ENCODE measurements around the gene LRRC2. TPM values are rescaled to one million over a fixed set of nuclear protein-coding genes. Genes with fewer than 3 reads are reported as not detected.
A peak's percentile ranks its signal among the peaks of the same experiment; 100 is the strongest.
"Not testable (repeated sequence)": the region's sequence is repeated elsewhere in the genome, so short reads cannot be mapped to it uniquely, and the experiment has no call there.

LRRC2 gene
- total RNA-seq, 2 donors from 2014 or later: under 0.01 to 0.42 TPM

- no peaks in the 10 kb centered on the region for H3K4me1 ChIP-seq (ENCODE audit: control insufficient read depth in 1 of 2, low read depth in 2 of 2)
- H3K36me3 ChIP-seq: no peaks in the 10 kb centered on the region
- ATAC-seq (ENCODE audit: insufficient number of reproducible peaks, low FRiP score, low read depth) (no peak), DNase-seq (ENCODE audit: low spot score) (no peak)
- no peaks in the 10 kb centered on the region for H3K27me3 ChIP-seq (replicated peaks; ENCODE audit: insufficient read depth)
- TF ChIP-seq CTCF (IDR thresholded peaks at IDR 0.05): no peak
- no peak overlapping the region for H3K4me3 ChIP-seq
- H3K27ac ChIP-seq: no peak overlapping the region
- H3K9me3 ChIP-seq: no peaks in the 10 kb centered on the region
Observed at GRCh38 chr3:46579756-46580286, 13.7 kb upstream of the LRRC2 start.

- no peak overlapping the region for H3K4me3 ChIP-seq
- ATAC-seq (ENCODE audit: insufficient number of reproducible peaks, low FRiP score, low read depth) (no peak), DNase-seq (ENCODE audit: low spot score) (no peak)
- TF ChIP-seq CTCF (IDR thresholded peaks at IDR 0.05): no peak
- H3K9me3 ChIP-seq: no peaks in the 10 kb centered on the region
- H3K4me1 ChIP-seq (ENCODE audit: control insufficient read depth in 1 of 2, low read depth in 2 of 2): no peaks in the 10 kb centered on the region
- H3K27ac ChIP-seq: no peak overlapping the region
- H3K36me3 ChIP-seq: no peaks in the 10 kb centered on the region
- no peaks in the 10 kb centered on the region for H3K27me3 ChIP-seq (replicated peaks; ENCODE audit: insufficient read depth)
Observed at GRCh38 chr3:46578973-46579755, 13.1 kb upstream of the LRRC2 start.

- not testable (repeated sequence) for H3K9me3 ChIP-seq; H3K27ac ChIP-seq; H3K4me1 ChIP-seq (ENCODE audit: control insufficient read depth in 1 of 2, low read depth in 2 of 2); ATAC-seq (ENCODE audit: insufficient number of reproducible peaks, low FRiP score, low read depth); H3K27me3 ChIP-seq (replicated peaks; ENCODE audit: insufficient read depth); H3K4me3 ChIP-seq; DNase-seq (ENCODE audit: low spot score); H3K36me3 ChIP-seq
Observed at GRCh38 chr3:46577580-46578249, 11.6 kb upstream of the LRRC2 start.

- DNase-seq (ENCODE audit: low spot score) (no peak), ATAC-seq (ENCODE audit: insufficient number of reproducible peaks, low FRiP score, low read depth) (no peak)
- H3K27me3 ChIP-seq (replicated peaks; ENCODE audit: insufficient read depth): no peaks in the 10 kb centered on the region
- no peaks in the 10 kb centered on the region for H3K4me1 ChIP-seq (ENCODE audit: control insufficient read depth in 1 of 2, low read depth in 2 of 2)
- no peak for TF ChIP-seq CTCF (IDR thresholded peaks at IDR 0.05)
- H3K9me3 ChIP-seq: no peaks in the 10 kb centered on the region
- H3K27ac ChIP-seq: no peak overlapping the region
- peak overlapping the region; percentile 9 for H3K4me3 ChIP-seq
- H3K36me3 ChIP-seq: no peaks in the 10 kb centered on the region
Observed at GRCh38 chr3:46576879-46577278, 10.8 kb upstream of the LRRC2 start.

GRCh38 chr3:46576386-46576785 is 10.3 kb upstream of the LRRC2 start:
- DNase-seq (ENCODE audit: low spot score) (no peak), ATAC-seq (ENCODE audit: insufficient number of reproducible peaks, low FRiP score, low read depth) (no peak)
- no peaks in the 10 kb centered on the region for H3K9me3 ChIP-seq
- no peaks in the 10 kb centered on the region for H3K4me1 ChIP-seq (ENCODE audit: control insufficient read depth in 1 of 2, low read depth in 2 of 2)
- no peak for TF ChIP-seq CTCF (IDR thresholded peaks at IDR 0.05)
- no peaks in the 10 kb centered on the region for H3K36me3 ChIP-seq
- H3K27me3 ChIP-seq (replicated peaks; ENCODE audit: insufficient read depth): no peaks in the 10 kb centered on the region
- H3K4me3 ChIP-seq: no peak overlapping the region
- H3K27ac ChIP-seq: no peak overlapping the region
